A549 (cell line): ENCODE measurements around the gene GABPB1. TPM values are rescaled to one million over a fixed set of nuclear protein-coding genes. Genes with fewer than 3 reads are reported as not detected.

Source experiments
- ATAC-seq, 2 experiments: fragments of 200-7000 bp in 1 of 2; fragments of >200 bp in 1 of 2; cut with Nextera tagmentation in 1 of 2; cut with Tn5 transposase in 1 of 2; 3 replicates each; pipeline versions ENCODE4 v1.8.0 to v1.9.1; 2018 to 2020; ENCODE audit warnings: mild to moderate bottlenecking in 1 of 2, moderate library complexity in 1 of 2
- CTCF ChIA-PET: fragments of 300-600 bp; sonication (Branson Sonifier 250); formaldehyde crosslinking; extraction: SDS; loops from one replicate; lab custom pipeline; 2021; ENCODE audit warnings: antibody characterized with exemption, inconsistent platforms; lab: Yijun Ruan, JAX
- POLR2A ChIA-PET: fragments of 350-600 bp; formaldehyde crosslinking; extraction: SDS; loops from one replicate; lab custom pipeline; 2021; ENCODE audit warnings: antibody characterized with exemption, inconsistent platforms; lab: Yijun Ruan, JAX
- DNase-seq, 2 experiments: peaks; one replicate each; pipeline versions ENCODE4 v3.0.0 to v3.0.0-alpha.2; 2011 to 2016; ENCODE audit warnings: low read depth in 1 of 2, low spot score in 1 of 2
- FAIRE-seq: peaks from 2 replicates; lab custom pipeline; 2011; peaks lifted over from hg19 to GRCh38; lab: Jason Lieb, UNC
- H3K27ac ChIP-seq, 2 experiments: fragments of >200 bp; sonication (Bioruptor Twin); formaldehyde crosslinking; 3 replicates each; pipeline ENCODE4 v1.5.1; 2016 to 2017
- H3K4me1 ChIP-seq: fragments of >200 bp; sonication (Bioruptor Twin); formaldehyde crosslinking; 3 replicates; pipeline ENCODE4 v1.6.1; 2016
- H3K4me2 ChIP-seq: fragments of >200 bp; sonication (Bioruptor Twin); formaldehyde crosslinking; 3 replicates; pipeline ENCODE4 v1.6.1; 2016
- H3K4me3 ChIP-seq: fragments of >200 bp; sonication (Bioruptor Twin); formaldehyde crosslinking; 3 replicates; pipeline ENCODE4 v1.5.1; 2016
- H3K9me3 ChIP-seq: fragments of >200 bp; sonication (Bioruptor Twin); formaldehyde crosslinking; 3 replicates; pipeline ENCODE4 v1.6.1; 2016
- BCL3 ChIP-seq: fragments of >200 bp; sonication (Bioruptor Twin); formaldehyde crosslinking; IDR thresholded peaks from 3 replicates; pipeline ENCODE4 v1.6.1; 2016
- BHLHE40 ChIP-seq: IDR thresholded peaks from 2 replicates; pipeline ENCODE4 v1.6.1; 2012; ENCODE audit warnings: low read depth, low read length, inconsistent platforms
- EHMT2 ChIP-seq: fragments of 200-600 bp; sonication (generic); IDR thresholded peaks from 2 replicates; pipeline ENCODE4 v1.6.1; 2016; ENCODE audit warnings: antibody characterized with exemption, low read depth, mild to moderate bottlenecking, moderate library complexity
- HMGXB4 ChIP-seq: fragments of 250-450 bp; sonication (Bioruptor Pico); IDR thresholded peaks from 2 replicates; pipeline ENCODE4 v1.5.0; 2021; ENCODE audit warnings: mild to moderate bottlenecking, moderate library complexity, borderline replicate concordance
- HOXA7 ChIP-seq: fragments of 250-450 bp; sonication (Bioruptor Pico); IDR thresholded peaks from 2 replicates; pipeline ENCODE4 v1.5.0; 2020; ENCODE audit warnings: mild to moderate bottlenecking, moderate library complexity
- HOXB13 ChIP-seq: fragments of 250-450 bp; sonication (Bioruptor Pico); IDR thresholded peaks from 2 replicates; pipeline ENCODE4 v1.5.0; 2020; ENCODE audit warnings: low read depth, mild to moderate bottlenecking, moderate library complexity
- JUNB ChIP-seq: fragments of >200 bp; sonication (Bioruptor Twin); formaldehyde crosslinking; IDR thresholded peaks from 2 replicates; pipeline ENCODE4 v1.6.1; 2016
- MAFK ChIP-seq: fragments of 450-650 bp; IDR thresholded peaks from 2 replicates; pipeline ENCODE4 v1.6.1; 2014; ENCODE audit not compliant: partially characterized antibody
- MAX ChIP-seq: IDR thresholded peaks from 2 replicates; pipeline ENCODE4 v1.6.1; 2012
- PHF8 ChIP-seq: fragments of 200-600 bp; sonication (generic); IDR thresholded peaks from 2 replicates; pipeline ENCODE4 v1.6.1; 2016; ENCODE audit warnings: low read depth, mild to moderate bottlenecking, antibody characterized with exemption, moderate library complexity, borderline replicate concordance
- REST ChIP-seq: fragments of 200-600 bp; sonication (generic); IDR thresholded peaks from 2 replicates; pipeline ENCODE4 v1.6.1; 2016; ENCODE audit warnings: antibody characterized with exemption, mild to moderate bottlenecking, moderate library complexity
- TFCP2L1 ChIP-seq: fragments of 250-450 bp; sonication (Bioruptor Pico); IDR thresholded peaks from 2 replicates; pipeline ENCODE4 v1.5.0; 2021; ENCODE audit warnings: mild to moderate bottlenecking
- TP53 ChIP-seq: fragments of 250-450 bp; sonication (Bioruptor Pico); IDR thresholded peaks from 2 replicates; pipeline ENCODE4 v1.5.0; 2021; ENCODE audit warnings: mild to moderate bottlenecking, moderate library complexity
- WGBS: methylation state at CpG from one replicate; pipeline ENCODE4 v1.1.6; 2017; ENCODE audit errors: missing lambda C conversion rate; 5-methylcytosine and 5-hydroxymethylcytosine counted together
- polyA plus RNA-seq, 4 experiments: library from polyadenylated mRNA; depleted of rRNA in 3 of 4; stranded (reverse); fragments of >200 nt; fragmentation: RNase III in 1 of 4; extraction: RNeasy Plus Mini Kit Qiagen cat#74134 plus additional on column Dnase treatment in 1 of 4; gene quantifications; 2 replicates in 3 of 4; 3 replicates in 1 of 4; pipeline ENCODE4 v1.2.3, GENCODE V29; 2011 to 2017

GABPB1 gene
- polyA plus RNA-seq, 2 of the 4 experiments (the other 2 are of a cell fraction) = 23.0 to 53.9 TPM

- Histone ChIP-seq H3K4me3 (peak overlapping the region; percentile 91), H3K4me1 (peaks cover 26% of the 10 kb centered on the region), H3K9me3 (no peaks in the 10 kb centered on the region), H3K4me2 (peak overlapping the region; percentile 85), H3K27ac (peak overlapping the region; percentile 96 to 98)
- no peak for DNase-seq
- TF ChIP-seq PHF8 = peak; percentile 69; the same call in 1 of the 2 replicates
- peak; percentile 82; the same call in 1 of the 2 replicates for TF ChIP-seq HOXB13 (CRISPR knock-in tag)
- no peak for TF ChIP-seq EHMT2
- no peak for TF ChIP-seq BHLHE40
- TF ChIP-seq BCL3 = no peak
- ChIA-PET POLR2A (interaction anchor here (0.7 to 3.5 kb wide), 23 partner anchors 8 to 1186 kb away, joined by 3 to 36 read pairs (median 5); partner anchors contain the start of genes AP4E1, GALK2, TRPM7 and USP8), CTCF (interaction anchor here (0.7 to 1.1 kb wide), 2 partner anchors 16 to 553 kb away, joined by 3 to 4 read pairs; no protein-coding TSS in a partner anchor)
- 1% methylated on average over 8 of the region's 8 CpGs for WGBS
- no peak for FAIRE-seq
- peak; percentile 28 to 52; a peak in 4 of 6 replicates for ATAC-seq
Measured at GRCh38 chr15:50355619-50355905, 564 bp upstream of the GABPB1 start.

- ChIA-PET CTCF (interaction anchor here (0.6 to 1.0 kb wide), 4 partner anchors 12 to 1538 kb away, joined by 3 to 4 read pairs (median 4); no protein-coding TSS in a partner anchor), POLR2A (interaction anchor here (0.5 to 3.5 kb wide), 22 partner anchors 8 to 1184 kb away, joined by 3 to 36 read pairs (median 5); partner anchors contain the start of genes AP4E1, GALK2, TRPM7 and USP8)
- DNase-seq (peak; percentile 40 to 84), ATAC-seq (peak; percentile 64 to 65), FAIRE-seq (no peak)
- peaks cover 35% of the 10 kb centered on the region for H3K4me1 ChIP-seq
- TF ChIP-seq BHLHE40 (no peak), HOXB13 (CRISPR knock-in tag) (no peak), MAX (0 out of 2 replicates have a peak, but pooled peaks have one; percentile 32), MAFK (peak; percentile 88), REST (no peak), HOXA7 (no peak), TFCP2L1 (CRISPR knock-in tag) (0 out of 2 replicates have a peak, but pooled peaks have one; percentile 67), HMGXB4 (CRISPR knock-in tag) (peak; percentile 31; the same call in 1 of the 2 replicates), JUNB (no peak), TP53 (CRISPR knock-in tag) (no peak)
- H3K9me3 ChIP-seq = no peaks in the 10 kb centered on the region
- peak overlapping the region; percentile 85 for H3K4me2 ChIP-seq
- WGBS = 2% methylated on average over 22 of the region's 79 CpGs
- H3K4me3 ChIP-seq = peak overlapping the region; percentile 91
- peak overlapping the region; percentile 96 to 98 for H3K27ac ChIP-seq
Measured at GRCh38 chr15:50353975-50354837, 792 bp downstream of the GABPB1 start.
